ENCODE data around the gene MBTPS1.

MBTPS1 gene

GRCh38 chr16:84045001-84045817 lies 71.5 kb downstream of the MBTPS1 start:
- Mint-ChIP-seq H3K4me3 (no peak overlapping the region), H3K9me3 (no peaks in the 10 kb centered on the region)
- no peak for ATAC-seq (replicated peaks)

GRCh38 chr16:84044118-84044488 lies 72.6 kb downstream of the MBTPS1 start:
- DNase-seq, result no peak
- no peak for ATAC-seq (replicated peaks)
- peaks cover 2 to 6% of the 10 kb centered on the region in 2 donors for H3K4me1 Mint-ChIP-seq (ENCODE audit: low read depth in 2 of 2)
- H3K27ac Mint-ChIP-seq, result peak overlapping the region in 1 of 2 donors; percentile 57
- H3K27me3 Mint-ChIP-seq, result peaks cover 13 to 47% of the 10 kb centered on the region in 2 donors
- no peak overlapping the region for H3K4me3 Mint-ChIP-seq
- no peaks in the 10 kb centered on the region for H3K9me3 Mint-ChIP-seq
- peaks cover under 1% of the 10 kb centered on the region for H3K36me3 Mint-ChIP-seq (ENCODE audit: insufficient read depth)

More at GRCh38 chr16:84045001-84045817, 71.5 kb downstream of the MBTPS1 start:
- DNase-seq, result no peak
- Mint-ChIP-seq H3K4me1 (ENCODE audit: low read depth in 2 of 2) (peaks cover 5 to 6% of the 10 kb centered on the region in 2 donors), H3K27ac (no peak overlapping the region), H3K36me3 (ENCODE audit: insufficient read depth) (peaks cover 4% of the 10 kb centered on the region), H3K27me3 (peaks cover 13 to 40% of the 10 kb centered on the region in 2 donors)

GRCh38 chr16:84043486-84044117 lies 73.1 kb downstream of the MBTPS1 start:
- no peaks in the 10 kb centered on the region for H3K9me3 Mint-ChIP-seq
- peaks cover 0 to 6% of the 10 kb centered on the region in 2 donors for H3K4me1 Mint-ChIP-seq (ENCODE audit: low read depth in 2 of 2)
- ATAC-seq (replicated peaks) (no peak), DNase-seq (no peak)
- H3K36me3 Mint-ChIP-seq (ENCODE audit: insufficient read depth), result no peaks in the 10 kb centered on the region
- H3K27ac Mint-ChIP-seq, result peak overlapping the region in 1 of 2 donors; percentile 57
- no peak overlapping the region for H3K4me3 Mint-ChIP-seq
- H3K27me3 Mint-ChIP-seq, result peaks cover 13 to 47% of the 10 kb centered on the region in 2 donors

GRCh38 chr16:84042879-84043485 lies 73.8 kb downstream of the MBTPS1 start:
- H3K27me3 Mint-ChIP-seq, result peaks cover 13 to 47% of the 10 kb centered on the region in 2 donors
- H3K4me1 Mint-ChIP-seq (ENCODE audit: low read depth in 2 of 2), result peaks cover 0 to 6% of the 10 kb centered on the region in 2 donors
- H3K36me3 Mint-ChIP-seq (ENCODE audit: insufficient read depth), result no peaks in the 10 kb centered on the region
- no peaks in the 10 kb centered on the region for H3K9me3 Mint-ChIP-seq
- no peak for DNase-seq
- no peak overlapping the region for H3K4me3 Mint-ChIP-seq
- H3K27ac Mint-ChIP-seq, result no peak overlapping the region
- no peak for ATAC-seq (replicated peaks)

GRCh38 chr16:84042308-84042878 lies 74.3 kb downstream of the MBTPS1 start, which contains the start of gene SLC38A8:
Gene SLC38A8 (minus strand): TSS chr16:84042795. CDS start chr16:84042157, 638 bp downstream.
- no peak for ATAC-seq (replicated peaks)
- H3K9me3 Mint-ChIP-seq, result no peaks in the 10 kb centered on the region
- H3K4me3 Mint-ChIP-seq, result no peak within 1 kb of the TSS
- peaks cover 13 to 47% of the 10 kb centered on the region in 2 donors for H3K27me3 Mint-ChIP-seq
- peak within 1 kb of the TSS in 1 of 2 donors; percentile 57 for H3K27ac Mint-ChIP-seq
- DNase-seq, result no peak
- H3K36me3 Mint-ChIP-seq (ENCODE audit: insufficient read depth), result no peaks in the 10 kb centered on the region
- H3K4me1 Mint-ChIP-seq (ENCODE audit: low read depth in 2 of 2), result peaks cover 0 to 6% of the 10 kb centered on the region in 2 donors

- Mint-ChIP-seq H3K4me3 (no peak overlapping the region), H3K27ac (no peak overlapping the region), H3K4me1 (ENCODE audit: low read depth in 2 of 2) (peaks cover 0 to 6% of the 10 kb centered on the region in 2 donors), H3K36me3 (ENCODE audit: insufficient read depth) (no peaks in the 10 kb centered on the region), H3K27me3 (peaks cover 13 to 47% of the 10 kb centered on the region in 2 donors), H3K9me3 (no peaks in the 10 kb centered on the region)
- DNase-seq (no peak), ATAC-seq (replicated peaks) (no peak)
Observed at GRCh38 chr16:84041881-84042280, 74.9 kb downstream of the MBTPS1 start.

- Mint-ChIP-seq H3K9me3 (no peaks in the 10 kb centered on the region), H3K27ac (no peak overlapping the region), H3K36me3 (ENCODE audit: insufficient read depth) (no peaks in the 10 kb centered on the region), H3K27me3 (peaks cover 13 to 47% of the 10 kb centered on the region in 2 donors), H3K4me1 (ENCODE audit: low read depth in 2 of 2) (peaks cover 0 to 6% of the 10 kb centered on the region in 2 donors), H3K4me3 (no peak overlapping the region)
- no peak for ATAC-seq (replicated peaks)
- DNase-seq, result no peak
Observed at GRCh38 chr16:84040823-84041820, 75.6 kb downstream of the MBTPS1 start.

GRCh38 chr16:84040226-84040822 lies 76.4 kb downstream of the MBTPS1 start:
- Mint-ChIP-seq H3K27ac (no peak overlapping the region), H3K36me3 (ENCODE audit: insufficient read depth) (no peaks in the 10 kb centered on the region), H3K9me3 (no peaks in the 10 kb centered on the region), H3K4me3 (no peak overlapping the region), H3K27me3 (peaks cover 13 to 47% of the 10 kb centered on the region in 2 donors), H3K4me1 (ENCODE audit: low read depth in 2 of 2) (peaks cover 0 to 6% of the 10 kb centered on the region in 2 donors)
- ATAC-seq (replicated peaks) (no peak), DNase-seq (no peak)

GRCh38 chr16:84039696-84040095 lies 77.0 kb downstream of the MBTPS1 start:
- DNase-seq (no peak), ATAC-seq (replicated peaks) (no peak)
- no peaks in the 10 kb centered on the region for H3K36me3 Mint-ChIP-seq (ENCODE audit: insufficient read depth)
- peaks cover 13 to 44% of the 10 kb centered on the region in 2 donors for H3K27me3 Mint-ChIP-seq
- H3K4me3 Mint-ChIP-seq, result no peak overlapping the region
- no peaks in the 10 kb centered on the region for H3K9me3 Mint-ChIP-seq
- H3K27ac Mint-ChIP-seq, result no peak overlapping the region
- peaks cover 0 to 6% of the 10 kb centered on the region in 2 donors for H3K4me1 Mint-ChIP-seq (ENCODE audit: low read depth in 2 of 2)

- Mint-ChIP-seq H3K9me3 (no peaks in the 10 kb centered on the region), H3K27ac (no peak overlapping the region), H3K27me3 (peaks cover 3 to 33% of the 10 kb centered on the region in 2 donors), H3K4me1 (ENCODE audit: low read depth in 2 of 2) (peaks cover 0 to 2% of the 10 kb centered on the region in 2 donors), H3K36me3 (ENCODE audit: insufficient read depth) (no peaks in the 10 kb centered on the region), H3K4me3 (no peak overlapping the region)
- ATAC-seq (replicated peaks) (no peak), DNase-seq (no peak)
Observed at GRCh38 chr16:84038469-84038868, 78.3 kb downstream of the MBTPS1 start.

- H3K9me3 Mint-ChIP-seq, result no peaks in the 10 kb centered on the region
- H3K27ac Mint-ChIP-seq, result no peak overlapping the region
- no peak overlapping the region for H3K4me3 Mint-ChIP-seq
- no peaks in the 10 kb centered on the region for H3K4me1 Mint-ChIP-seq (ENCODE audit: low read depth in 2 of 2)
- DNase-seq (no peak), ATAC-seq (replicated peaks) (no peak)
- H3K36me3 Mint-ChIP-seq (ENCODE audit: insufficient read depth), result no peaks in the 10 kb centered on the region
- peaks cover 0 to 29% of the 10 kb centered on the region in 2 donors for H3K27me3 Mint-ChIP-seq
Observed at GRCh38 chr16:84036982-84037425, 79.7 kb downstream of the MBTPS1 start.

- ATAC-seq (replicated peaks) (no peak), DNase-seq (no peak)
- H3K4me3 Mint-ChIP-seq, result no peak overlapping the region
- no peaks in the 10 kb centered on the region for H3K36me3 Mint-ChIP-seq (ENCODE audit: insufficient read depth)
- H3K27me3 Mint-ChIP-seq, result peaks cover 0 to 33% of the 10 kb centered on the region in 2 donors
- H3K9me3 Mint-ChIP-seq, result no peaks in the 10 kb centered on the region
- no peak overlapping the region for H3K27ac Mint-ChIP-seq
- H3K4me1 Mint-ChIP-seq (ENCODE audit: low read depth in 2 of 2), result no peaks in the 10 kb centered on the region
Observed at GRCh38 chr16:84036131-84036530, 80.6 kb downstream of the MBTPS1 start.
